NCI-H187 (cell line): ENCODE measurements around the gene RPUSD3.

ENCODE experiments used
- DNase-seq, 2 experiments: peaks; one replicate each; lab custom pipeline; 2025; lab: John Stamatoyannopoulos, UW

Gene RPUSD3

GRCh38 chr3:9804996-9805395 is 38.8 kb downstream of the RPUSD3 start:
- DNase-seq: no peak

GRCh38 chr3:9803494-9803893 is 40.3 kb downstream of the RPUSD3 start:
- no peak for DNase-seq

- no peak for DNase-seq
These were observed 43.3 kb downstream of the RPUSD3 start for GRCh38 chr3:9800529-9800928.

- no peak for DNase-seq
These were observed 46.4 kb downstream of the RPUSD3 start for GRCh38 chr3:9797196-9797945.

GRCh38 chr3:9795207-9795606 is 48.6 kb downstream of the RPUSD3 start:
- no peak for DNase-seq

- no peak for DNase-seq
These were observed 49.4 kb downstream of the RPUSD3 start for GRCh38 chr3:9794400-9794799.

- no peak for DNase-seq
These were observed 50.5 kb downstream of the RPUSD3 start for GRCh38 chr3:9793161-9793781.

- DNase-seq: peak; percentile 62 to 87
These were observed 51.2 kb downstream of the RPUSD3 start, which contains the start of the genes ARPC4 and TADA3 for GRCh38 chr3:9792405-9793160. ARPC4 (plus strand) TSS chr3:9793082; CDS start chr3:9793122, 40 bp downstream. TADA3 (minus strand) TSS chr3:9792473; CDS start chr3:9791466, 1,007 bp downstream.

- DNase-seq: no peak
These were observed 51.9 kb downstream of the RPUSD3 start for GRCh38 chr3:9791790-9792404.

GRCh38 chr3:9791127-9791526 is 52.7 kb downstream of the RPUSD3 start:
- no peak for DNase-seq
